ENCODE data around the gene ACVR1. TPM values are rescaled to one million over a fixed set of nuclear protein-coding genes. Genes with fewer than 3 reads are reported as not detected.
A peak's percentile ranks its signal among the peaks of the same experiment; 100 is the strongest.

ACVR1 gene
- polyA plus RNA-seq, 1 of the 3 experiments (the other 2 are of a cell fraction), result 22.4 TPM

- peaks cover 1 to 2% of the 10 kb centered on the region in 2 experiments for H3K36me3 ChIP-seq (replicated peaks in 1 of 2; ENCODE audit: control insufficient read depth in 1 of 2, insufficient read depth in 2 of 2, low read length in 1 of 2)
- H3K4me1 ChIP-seq (ENCODE audit: control insufficient read depth in 1 of 2, insufficient read depth in 2 of 2, low read depth in 1 of 2, low read length in 1 of 2), result peaks cover 28 to 38% of the 10 kb centered on the region in 2 experiments
- no peaks in the 10 kb centered on the region for H3K9me2 ChIP-seq
- H3K79me2 ChIP-seq (ENCODE audit: insufficient read depth), result peaks cover 50% of the 10 kb centered on the region
- no peak overlapping the region for H3K27ac ChIP-seq (ENCODE audit: low read depth in 2 of 2, low read length in 1 of 2)
- no peaks in the 10 kb centered on the region for H3K27me3 ChIP-seq (ENCODE audit: insufficient read depth)
- peaks cover 4% of the 10 kb centered on the region; the same call in 1 of the 2 replicates for H4K20me1 ChIP-seq (ENCODE audit: insufficient read depth)
- ChIA-PET CTCF (no interaction called here), POLR2A (no interaction called here)
- H3K4me2 ChIP-seq, result no peak overlapping the region
- H3F3A ChIP-seq (replicated peaks; ENCODE audit: insufficient read depth), result peaks cover 27% of the 10 kb centered on the region
- H2AFZ ChIP-seq (ENCODE audit: low read depth), result no peak overlapping the region
- no peak for DNase-seq
- WGBS (ENCODE audit: low lambda C conversion rate), result 98% methylated on average over 3 of the region's 3 CpGs
- no peak overlapping the region for H3K9ac ChIP-seq
- H3K4me3 ChIP-seq (ENCODE audit: low read depth in 2 of 2, low read length in 1 of 2), result no peak overlapping the region
- no peaks in the 10 kb centered on the region for H3K9me3 ChIP-seq
- TF ChIP-seq ZBTB33 (IDR thresholded peaks at IDR 0.05; ENCODE audit: borderline replicate concordance, low read depth) (no peak), GATA2 (CRISPR knock-in tag; IDR thresholded peaks at IDR 0.05) (no peak), CHD2 (IDR thresholded peaks at IDR 0.05; ENCODE audit: low read length, partially characterized antibody) (no peak)
- TF ChIP-seq, protein P1, sequence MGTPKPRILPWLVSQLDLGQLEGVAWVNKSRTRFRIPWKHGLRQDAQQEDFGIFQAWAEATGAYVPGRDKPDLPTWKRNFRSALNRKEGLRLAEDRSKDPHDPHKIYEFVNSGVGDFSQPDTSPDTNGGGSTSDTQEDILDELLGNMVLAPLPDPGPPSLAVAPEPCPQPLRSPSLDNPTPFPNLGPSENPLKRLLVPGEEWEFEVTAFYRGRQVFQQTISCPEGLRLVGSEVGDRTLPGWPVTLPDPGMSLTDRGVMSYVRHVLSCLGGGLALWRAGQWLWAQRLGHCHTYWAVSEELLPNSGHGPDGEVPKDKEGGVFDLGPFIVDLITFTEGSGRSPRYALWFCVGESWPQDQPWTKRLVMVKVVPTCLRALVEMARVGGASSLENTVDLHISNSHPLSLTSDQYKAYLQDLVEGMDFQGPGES (IDR thresholded peaks at IDR 0.05; ENCODE audit: low read depth, low read length), result no peak
These were observed 33.8 kb downstream of the ACVR1 start for GRCh38 chr2:157842106-157842879.

GRCh38 chr2:157841485-157841884 lies 34.6 kb downstream of the ACVR1 start:
- Histone ChIP-seq H3K9ac (no peak overlapping the region), H3K27ac (ENCODE audit: low read depth in 2 of 2, low read length in 1 of 2) (peak overlapping the region in 1 of 2 experiments; percentile 99; a peak in 2 of 4 replicates), H3K4me1 (ENCODE audit: control insufficient read depth in 1 of 2, insufficient read depth in 2 of 2, low read depth in 1 of 2, low read length in 1 of 2) (peaks cover 34 to 47% of the 10 kb centered on the region in 2 experiments), H2AFZ (ENCODE audit: low read depth) (no peak overlapping the region), H3K27me3 (ENCODE audit: insufficient read depth) (no peaks in the 10 kb centered on the region), H4K20me1 (ENCODE audit: insufficient read depth) (peaks cover 4% of the 10 kb centered on the region; the same call in 1 of the 2 replicates), H3K79me2 (ENCODE audit: insufficient read depth) (peaks cover 49% of the 10 kb centered on the region), H3F3A (replicated peaks; ENCODE audit: insufficient read depth) (peaks cover 27% of the 10 kb centered on the region), H3K4me3 (ENCODE audit: low read depth in 2 of 2, low read length in 1 of 2) (no peak overlapping the region), H3K36me3 (replicated peaks in 1 of 2; ENCODE audit: control insufficient read depth in 1 of 2, insufficient read depth in 2 of 2, low read length in 1 of 2) (peaks cover 0 to 2% of the 10 kb centered on the region in 2 experiments), H3K4me2 (no peak overlapping the region), H3K9me3 (no peaks in the 10 kb centered on the region), H3K9me2 (no peaks in the 10 kb centered on the region)
- ChIA-PET POLR2A (no interaction called here), CTCF (no interaction called here)
- WGBS (ENCODE audit: low lambda C conversion rate), result 94% methylated on average over 2 of the region's 2 CpGs
- no peak for DNase-seq
- no peak for TF ChIP-seq NFIC (IDR thresholded peaks at IDR 0.05; ENCODE audit: borderline replicate concordance)
- no peak for TF ChIP-seq EZH2phosphoT487 (IDR thresholded peaks at IDR 0.05; ENCODE audit: borderline replicate concordance, low read depth)
- TF ChIP-seq FOXM1 (IDR thresholded peaks at IDR 0.05; ENCODE audit: low read depth), result no peak
- no peak for TF ChIP-seq FOXJ3 (CRISPR knock-in tag; IDR thresholded peaks at IDR 0.05)
- no peak for TF ChIP-seq RXRA (IDR thresholded peaks at IDR 0.05; ENCODE audit: borderline replicate concordance, low read depth)
- no peak for TF ChIP-seq EP300 (IDR thresholded peaks at IDR 0.05; ENCODE audit: borderline replicate concordance in 1 of 2, low read depth in 1 of 2, low read length in 1 of 2)
- no peak for TF ChIP-seq RAD21 (IDR thresholded peaks at IDR 0.05; ENCODE audit: low read length)
- TF ChIP-seq JUND (IDR thresholded peaks at IDR 0.05), result no peak

All from SK-N-SH (cell line).